GM18498 (cell line): Measurements from ENCODE around the gene PLCD4.

Experiments used
- ATAC-seq: cut with Tn5 transposase; IDR thresholded peaks from one replicate; pipeline ENCODE4 v1.9.1; 2021; ENCODE audit warnings: mild to moderate bottlenecking, moderate library complexity; ENCODE audit not compliant: unreplicated experiment

Gene PLCD4

GRCh38 chr2:218662377-218662776, 54.7 kb downstream of the PLCD4 start:
- no peak for ATAC-seq

DNA sequence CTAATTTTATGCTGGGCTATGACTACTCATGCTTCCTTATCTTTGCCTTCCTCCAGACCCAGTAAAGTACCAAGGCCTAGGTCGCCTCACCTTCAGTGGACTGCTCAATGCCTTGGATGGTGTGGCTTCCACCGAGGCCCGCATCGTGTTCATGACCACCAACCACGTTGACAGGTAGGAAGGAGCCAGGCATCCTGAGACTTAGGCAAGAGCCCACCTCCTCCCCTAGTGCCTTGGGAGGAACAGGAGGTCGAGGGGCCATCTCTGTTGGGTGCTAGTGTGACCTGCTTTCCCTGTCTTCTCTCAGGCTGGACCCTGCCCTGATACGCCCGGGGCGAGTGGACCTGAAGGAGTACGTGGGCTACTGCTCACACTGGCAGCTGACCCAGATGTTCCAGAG, 55.1 kb downstream of the PLCD4 start:
- ATAC-seq = no peak

DNA sequence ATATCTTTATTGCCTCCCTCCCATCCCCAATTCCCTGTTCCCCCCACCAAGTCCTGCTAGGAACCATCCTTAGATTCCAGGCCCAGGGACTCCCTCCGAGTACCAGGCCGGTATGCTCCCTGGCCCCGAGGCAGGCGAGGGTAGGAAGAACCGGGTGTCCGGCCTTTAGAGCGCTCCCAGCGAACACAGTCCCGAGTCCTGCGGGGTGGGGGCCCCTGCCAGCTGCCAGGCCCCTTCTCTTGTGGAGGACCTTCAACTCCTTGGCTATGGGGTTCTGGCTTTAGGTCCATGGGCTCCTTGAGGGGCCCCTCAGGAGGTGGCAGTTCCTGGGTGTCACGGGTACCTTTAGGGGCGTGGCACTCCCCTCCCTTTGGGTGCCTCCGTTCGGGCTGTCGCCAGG, 56.2 kb downstream of the PLCD4 start:
- ATAC-seq = no peak

DNA sequence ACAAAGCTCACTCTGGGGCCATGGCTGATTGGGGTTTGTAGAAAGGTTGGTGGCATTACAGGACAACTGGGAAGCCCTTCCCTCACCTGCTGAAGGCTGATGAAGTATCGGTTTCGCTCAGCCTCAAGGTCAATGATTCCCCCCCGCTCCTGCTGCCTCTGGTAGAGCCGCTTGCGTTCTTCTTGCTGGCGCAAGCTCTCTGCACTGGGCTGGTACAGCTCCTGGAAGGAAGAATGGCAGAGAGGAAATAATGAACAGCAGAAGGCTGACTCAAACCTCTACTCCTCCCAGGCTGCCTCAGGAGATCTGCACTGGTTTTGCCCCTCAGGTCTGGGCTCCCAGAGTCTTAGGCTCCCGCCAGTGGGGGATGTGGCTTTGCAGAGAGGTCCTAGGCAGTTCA, 57.0 kb downstream of the PLCD4 start:
- ATAC-seq = no peak

GRCh38 chr2:218671097-218671653, 63.5 kb downstream of the PLCD4 start:
- ATAC-seq = no peak

DNA sequence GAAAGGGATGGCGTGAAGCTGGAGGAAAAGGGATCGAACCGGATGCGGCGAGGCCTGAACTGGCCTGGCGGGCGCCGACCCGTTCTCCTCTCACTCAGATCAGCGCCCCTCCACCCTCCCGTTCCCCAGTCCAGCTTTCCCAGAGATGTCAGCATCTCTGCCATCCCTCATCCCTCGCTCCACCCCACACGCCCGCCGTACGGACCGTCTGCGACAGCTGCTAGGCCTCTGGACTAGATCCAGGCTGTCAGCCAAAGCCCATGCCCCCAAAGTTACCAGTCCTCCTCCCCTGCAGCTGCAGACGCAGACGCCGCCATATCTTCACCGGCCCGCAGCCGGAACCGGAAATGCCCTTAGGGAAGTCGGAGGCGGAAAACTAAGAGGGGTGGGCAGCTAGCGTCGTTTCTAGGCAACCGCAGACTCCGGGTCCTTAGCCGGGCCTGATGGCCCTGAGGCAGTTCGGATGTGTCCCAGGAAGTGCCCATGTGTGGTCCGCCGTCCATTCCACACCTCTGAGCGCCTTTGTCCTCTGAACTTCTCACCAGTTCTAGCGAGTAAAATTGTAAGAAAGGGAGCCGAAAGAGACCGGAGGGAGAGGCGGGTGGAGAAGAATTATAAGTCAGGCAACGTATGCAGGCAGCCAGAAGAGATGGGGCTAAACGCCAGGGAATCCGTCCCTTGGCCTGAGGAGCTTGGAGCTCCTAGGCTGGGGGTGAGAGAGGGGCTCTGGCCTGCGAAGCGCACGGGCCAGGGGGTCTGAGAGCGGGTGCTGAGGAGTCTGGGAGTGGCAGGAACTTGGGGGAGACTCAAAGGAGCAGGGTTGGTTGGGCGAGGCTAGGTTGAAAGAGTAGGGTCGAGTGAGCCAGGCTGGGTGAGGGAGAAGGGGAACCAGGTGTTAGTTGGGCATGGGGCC, 64.2 kb downstream of the PLCD4 start, which contains the start of the genes RNF25 and STK36:
Gene RNF25 (minus strand): TSS at position 349 of the 913 bp plus-strand sequence. CDS start 32 bp downstream, at position 317.
Gene STK36 (plus strand): TSS at position 433 of the 913 bp plus-strand sequence. CDS start 744 bp downstream, outside the sequence.
- ATAC-seq = peak; percentile 99

- ATAC-seq = no peak
These were observed 71.4 kb downstream of the PLCD4 start for GRCh38 chr2:218679119-218679518.

- no peak for ATAC-seq
These were observed 72.4 kb downstream of the PLCD4 start for GRCh38 chr2:218680061-218680460.
